ENCODE results near the gene UBXN11. TPM values are rescaled to one million over a fixed set of nuclear protein-coding genes. Genes with fewer than 3 reads are reported as not detected.

Gene UBXN11
- total RNA-seq, 4 donors from 2014 or later, result 13.8 to 48.3 (median 19.7) TPM

GRCh38 chr1:26287811-26288210, 18.6 kb downstream of the UBXN11 start:
- peak overlapping the region in 3 of 4 donors; percentile 31 to 72 (median 54) for H3K27ac ChIP-seq
- no peaks in the 10 kb centered on the region for H3K27me3 ChIP-seq

GRCh38 chr1:26287033-26287711, 19.3 kb downstream of the UBXN11 start:
- peak overlapping the region in 3 of 4 donors; percentile 31 to 72 (median 54) for H3K27ac ChIP-seq
- WGBS, 2 donors, result 59 to 61% methylated on average over 8 of the region's 8 CpGs
- DNase-seq (ENCODE audit: low spot score in 2 of 2), result peak in 1 of 2 donors; percentile 36

More at GRCh38 chr1:26287811-26288210, 18.6 kb downstream of the UBXN11 start:
- TF ChIP-seq EP300 (IDR thresholded peaks at IDR 0.05) (no peak), POLR2A (IDR thresholded peaks at IDR 0.05) (no peak), CTCF (IDR thresholded peaks at IDR 0.05) (no peak)
- peaks cover 0 to 4% (median 0%) of the 10 kb centered on the region in 3 donors for H3K36me3 ChIP-seq
- WGBS, 2 donors, result 87 to 92% methylated on average over 5 of the region's 5 CpGs
- H3K9me3 ChIP-seq, result no peaks in the 10 kb centered on the region
- peaks cover 0 to 81% (median 39%) of the 10 kb centered on the region in 4 donors for H3K4me1 ChIP-seq
- no peak overlapping the region for H3K4me3 ChIP-seq
- no peak for DNase-seq (ENCODE audit: low spot score in 2 of 2)

GRCh38 chr1:26286064-26286416, 20.4 kb downstream of the UBXN11 start:
- 69 to 80% methylated on average over 2 of the region's 2 CpGs for WGBS, 2 donors
- Histone ChIP-seq H3K9me3 (no peaks in the 10 kb centered on the region), H3K27me3 (no peaks in the 10 kb centered on the region), H3K4me3 (no peak overlapping the region), H3K36me3 (peaks cover 0 to 8% (median 0%) of the 10 kb centered on the region in 3 donors), H3K27ac (peak overlapping the region in 3 of 4 donors; percentile 31 to 72 (median 36)), H3K4me1 (peaks cover 0 to 83% (median 46%) of the 10 kb centered on the region in 4 donors)
- no peak for TF ChIP-seq EP300 (IDR thresholded peaks at IDR 0.05)
- TF ChIP-seq POLR2A (IDR thresholded peaks at IDR 0.05), result no peak
- TF ChIP-seq CTCF (IDR thresholded peaks at IDR 0.05), result no peak
- DNase-seq (ENCODE audit: low spot score in 2 of 2), result no peak

More at GRCh38 chr1:26287033-26287711, 19.3 kb downstream of the UBXN11 start:
- TF ChIP-seq EP300 (IDR thresholded peaks at IDR 0.05) (peak in 1 of 2 donors; percentile 43), POLR2A (IDR thresholded peaks at IDR 0.05) (no peak)
- H3K4me3 ChIP-seq, result no peak overlapping the region
- no peaks in the 10 kb centered on the region for H3K9me3 ChIP-seq
- H3K27me3 ChIP-seq, result no peaks in the 10 kb centered on the region
- peaks cover 0 to 79% (median 42%) of the 10 kb centered on the region in 4 donors for H3K4me1 ChIP-seq
- H3K36me3 ChIP-seq, result peaks cover 0 to 4% (median 0%) of the 10 kb centered on the region in 3 donors

GRCh38 chr1:26285366-26286063, 20.9 kb downstream of the UBXN11 start:
- TF ChIP-seq EP300 (IDR thresholded peaks at IDR 0.05) (no peak), CTCF (IDR thresholded peaks at IDR 0.05) (no peak), POLR2A (IDR thresholded peaks at IDR 0.05) (no peak)
- peaks cover 0 to 8% (median 0%) of the 10 kb centered on the region in 3 donors for H3K36me3 ChIP-seq
- no peak overlapping the region for H3K4me3 ChIP-seq
- WGBS, 2 donors, result 79 to 81% methylated on average over 18 of the region's 19 CpGs
- no peaks in the 10 kb centered on the region for H3K27me3 ChIP-seq
- peaks cover 0 to 85% (median 48%) of the 10 kb centered on the region in 4 donors for H3K4me1 ChIP-seq
- H3K9me3 ChIP-seq, result no peaks in the 10 kb centered on the region
- peak overlapping the region in 3 of 4 donors; percentile 49 to 96 (median 72) for H3K27ac ChIP-seq
- no peak for DNase-seq (ENCODE audit: low spot score in 2 of 2)

- WGBS, 2 donors, result 28 to 35% methylated on average over 20 to 22 of the region's 22 CpGs
- Histone ChIP-seq H3K27me3 (no peaks in the 10 kb centered on the region), H3K36me3 (peaks cover 0 to 8% (median 0%) of the 10 kb centered on the region in 3 donors), H3K4me1 (peaks cover 0 to 81% (median 46%) of the 10 kb centered on the region in 4 donors), H3K9me3 (no peaks in the 10 kb centered on the region), H3K4me3 (no peak overlapping the region), H3K27ac (peak overlapping the region; percentile 6 to 96 (median 69))
- peak; percentile 40 to 64 for DNase-seq (ENCODE audit: low spot score in 2 of 2)
- peak; percentile 60 to 72 (median 69) for TF ChIP-seq CTCF (IDR thresholded peaks at IDR 0.05)
- peak in 1 of 2 donors; percentile 29 for TF ChIP-seq EP300 (IDR thresholded peaks at IDR 0.05)
- no peak for TF ChIP-seq POLR2A (IDR thresholded peaks at IDR 0.05)
Observed at GRCh38 chr1:26284597-26285347, 21.7 kb downstream of the UBXN11 start.

Data from tibial nerve (tissue), 4 donors.